HG02642 (cell line): ENCODE data around the gene AP1B1.
"Not testable (repeated sequence)": the region's sequence is repeated elsewhere in the genome, so short reads cannot be mapped to it uniquely, and the experiment has no call there.

Source experiments
- ATAC-seq: cut with Tn5 transposase; IDR thresholded peaks from one replicate; pipeline ENCODE4 v1.9.1; 2021; ENCODE audit warnings: mild to moderate bottlenecking; ENCODE audit not compliant: unreplicated experiment, poor library complexity

AP1B1 gene

DNA sequence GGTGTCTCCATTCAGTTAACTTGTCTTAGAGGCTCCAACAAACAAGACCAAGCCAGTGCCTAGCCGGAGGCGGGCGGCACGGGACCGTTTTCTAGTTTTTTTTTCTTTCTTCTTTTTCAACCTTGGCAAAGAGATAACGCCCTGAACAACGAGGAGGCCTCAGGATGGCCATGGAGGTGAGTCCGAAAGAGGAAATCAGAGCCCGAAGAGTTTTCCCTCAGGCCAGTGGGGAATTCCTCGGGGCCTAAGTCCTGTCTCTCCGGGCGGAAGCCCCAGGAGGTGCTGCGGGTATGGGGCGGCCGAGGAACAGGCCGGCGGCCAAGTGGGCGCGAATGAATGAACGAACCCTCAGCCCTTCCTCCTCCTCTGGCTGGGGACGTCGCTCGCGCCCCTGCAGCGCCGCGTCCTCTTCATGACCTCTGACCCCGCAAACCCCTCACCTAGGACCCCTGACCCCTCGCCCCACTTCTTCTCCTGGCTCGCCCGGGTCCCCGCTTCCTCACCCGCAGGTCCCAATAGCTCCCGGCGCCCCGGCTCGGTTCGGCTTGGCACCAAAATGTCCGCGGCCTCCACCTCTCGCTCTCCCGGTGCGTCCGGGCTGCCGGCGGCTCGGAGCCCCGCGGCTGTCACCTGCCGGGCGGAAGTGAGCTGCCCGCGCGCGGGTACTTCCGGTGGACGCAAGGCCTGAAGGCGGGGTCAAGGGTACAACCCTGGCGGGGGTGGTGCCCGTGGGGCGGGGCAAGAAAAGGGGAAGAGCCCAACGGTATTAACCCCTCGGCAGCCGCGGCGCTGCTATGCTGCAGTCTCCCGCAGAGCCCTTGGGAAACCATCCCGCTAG lies at the start of gene AP1B1:
Gene AP1B1, minus strand, starts transcription at position 650 of the 838 bp plus-strand sequence. CDS start 21,327 bp downstream, outside the sequence.
- ATAC-seq, result peak; percentile 93

DNA sequence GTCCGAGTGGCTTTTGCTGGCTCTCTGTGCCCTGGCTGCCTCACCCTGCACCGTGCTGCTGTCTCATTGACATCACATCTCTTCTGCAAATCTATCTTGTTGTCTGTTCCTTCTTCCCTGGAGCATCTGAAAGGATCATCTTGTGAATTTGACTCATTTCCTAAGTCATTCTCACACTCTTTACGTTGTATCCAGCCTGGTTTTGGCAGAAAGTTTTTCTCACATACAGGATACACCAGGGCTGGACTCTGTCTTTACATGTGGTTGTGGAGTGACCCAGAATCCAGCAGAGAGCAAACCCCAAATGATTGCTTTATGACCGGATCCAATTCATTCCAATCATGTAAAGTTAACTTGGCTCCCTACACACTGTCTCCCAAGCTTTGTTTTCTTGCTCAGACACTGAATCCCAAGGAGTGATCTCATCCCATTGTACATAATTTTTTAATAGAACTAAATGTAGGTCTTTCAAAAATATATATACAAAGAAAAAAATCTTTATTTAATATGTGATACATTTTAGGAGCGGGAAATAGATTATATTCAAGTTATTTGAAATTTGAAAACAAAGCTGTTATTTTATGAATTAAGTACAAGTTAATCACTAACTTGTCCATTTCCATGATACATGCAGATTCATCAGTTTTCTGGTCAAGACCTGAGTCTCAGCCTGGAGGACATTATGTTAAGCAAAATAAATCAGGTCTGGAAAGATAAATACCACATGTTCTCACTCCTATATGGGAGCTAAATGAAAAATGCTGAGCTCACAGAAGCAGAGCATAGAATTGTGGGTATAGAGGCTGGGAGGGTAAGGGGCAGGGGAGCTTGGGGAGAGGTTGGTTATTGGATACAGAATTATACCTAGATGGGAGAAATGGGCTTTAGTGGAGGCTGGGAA lies 47.1 kb upstream of the AP1B1 start:
- ATAC-seq, result no peak

DNA sequence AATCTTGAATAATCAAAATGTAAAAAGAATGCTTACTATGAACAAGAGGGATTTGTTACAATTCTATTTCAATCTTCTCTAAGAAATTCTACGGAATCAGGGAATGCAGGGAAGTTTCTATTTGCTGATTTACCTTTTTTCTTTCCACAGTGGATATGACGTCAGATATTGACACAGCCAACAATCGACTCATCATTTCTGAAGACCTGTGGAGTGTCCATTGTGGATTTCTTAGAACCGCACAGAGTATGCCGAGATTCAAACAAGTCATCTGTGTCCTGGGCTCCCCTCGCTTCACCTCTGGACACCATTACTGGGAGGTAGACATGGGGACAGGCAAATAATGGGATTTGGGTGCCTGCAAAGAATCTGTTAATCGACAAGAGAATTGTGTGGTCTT lies 45.9 kb upstream of the AP1B1 start:
- ATAC-seq, result no peak

DNA sequence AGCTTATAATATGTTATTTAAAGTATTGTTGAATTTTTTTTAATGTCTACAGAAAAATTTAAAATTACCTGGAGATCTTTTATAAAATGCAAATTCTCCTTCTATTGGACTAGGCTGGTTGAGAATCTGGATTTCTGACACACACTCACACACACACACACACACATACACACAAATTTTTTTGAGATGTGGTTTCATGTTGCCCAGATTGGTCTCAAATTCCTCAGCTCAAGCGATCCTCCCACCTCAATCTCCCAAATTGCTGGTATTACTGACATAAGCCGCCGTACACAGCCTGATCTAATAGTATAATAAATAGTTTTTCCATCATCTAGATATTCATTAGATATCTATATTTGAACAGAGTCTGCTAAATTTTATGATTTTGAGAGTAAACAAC lies 45.5 kb upstream of the AP1B1 start:
- no peak for ATAC-seq

DNA sequence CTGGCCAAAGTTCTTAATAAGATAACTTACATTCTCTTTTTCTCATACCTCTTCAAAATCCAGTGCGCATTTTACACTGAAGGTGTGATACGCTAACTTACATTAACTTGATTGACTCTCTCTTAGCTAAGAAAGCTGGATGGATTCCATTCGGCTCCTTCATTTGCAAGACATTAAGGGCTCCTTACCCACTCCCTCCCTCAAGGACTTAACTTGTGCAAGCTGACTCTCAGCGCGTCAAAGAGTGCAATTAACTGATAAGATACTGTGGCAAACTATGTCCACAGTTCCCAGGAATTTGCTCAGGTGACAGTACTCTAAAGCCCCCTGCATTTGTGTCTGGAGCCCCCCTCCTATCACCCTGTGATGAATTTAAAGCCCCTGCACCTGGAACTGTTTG lies 43.6 kb upstream of the AP1B1 start:
- ATAC-seq, result no peak

DNA sequence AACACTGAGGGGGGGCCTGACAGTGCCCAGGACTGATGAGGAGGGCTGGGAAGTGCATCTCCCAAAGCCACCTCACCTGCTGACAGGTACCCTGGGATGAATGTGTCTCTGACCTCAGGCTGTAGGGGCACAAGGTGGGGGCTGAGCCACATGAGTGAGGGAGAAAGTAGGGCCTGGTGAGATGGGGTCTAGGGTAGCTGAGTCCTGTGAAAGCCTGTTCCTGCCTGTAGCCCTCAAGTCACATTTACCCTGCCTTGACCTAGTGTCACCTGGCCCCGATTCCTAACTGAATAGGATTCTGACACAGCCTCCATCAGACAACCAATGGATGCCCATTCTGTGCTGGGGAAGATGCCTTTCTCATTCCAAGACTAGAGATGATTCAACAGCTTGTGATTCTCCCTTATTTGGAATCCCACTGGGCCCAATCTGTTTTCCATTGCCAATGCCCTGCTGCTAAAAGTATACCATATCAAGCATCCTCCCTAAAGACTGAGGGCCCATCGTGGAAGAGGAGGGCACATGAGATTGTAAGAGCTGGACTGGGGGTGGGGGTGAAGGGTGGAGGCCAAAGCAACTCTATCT lies 38.9 kb upstream of the AP1B1 start:
- no peak for ATAC-seq

DNA sequence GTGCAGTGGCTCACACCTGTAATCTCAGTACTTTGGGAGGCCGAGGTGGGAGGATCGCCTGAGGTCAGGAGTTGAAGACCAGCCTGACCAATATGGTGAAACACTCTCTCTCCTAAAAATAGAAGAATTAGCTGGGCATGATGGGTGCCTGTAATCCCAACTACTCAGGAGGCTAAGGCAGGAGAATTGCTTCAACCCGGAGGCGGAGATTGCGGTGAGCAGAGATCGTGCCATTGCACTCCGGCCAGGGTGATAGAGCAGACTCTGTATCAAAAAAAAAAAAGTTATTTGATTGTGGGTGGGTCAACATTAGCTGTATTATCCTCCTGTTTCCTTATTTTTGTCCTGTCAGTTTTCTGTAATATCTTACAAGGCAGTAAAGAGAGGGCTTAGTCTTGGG lies 38.1 kb upstream of the AP1B1 start:
- no peak for ATAC-seq

DNA sequence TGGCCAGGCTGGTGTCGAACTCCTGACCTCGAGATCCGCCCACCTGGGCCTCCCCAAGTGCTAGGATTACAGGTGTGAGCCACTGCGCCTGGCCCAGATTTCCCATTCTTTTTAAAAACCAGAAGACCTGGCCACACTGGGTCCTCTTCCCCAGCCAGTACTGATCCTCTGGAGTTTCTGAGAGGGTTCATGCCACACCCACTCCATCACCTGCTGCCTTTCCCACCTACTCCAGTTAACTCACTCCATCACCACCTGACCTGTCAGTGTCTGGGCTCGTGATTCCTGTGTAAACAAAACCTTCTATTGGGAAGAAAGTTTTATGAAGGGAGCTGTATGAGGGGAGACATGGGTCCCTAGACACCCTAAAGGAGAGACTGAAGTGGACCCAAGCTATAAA lies 30.3 kb upstream of the AP1B1 start:
- not testable (repeated sequence) for ATAC-seq

DNA sequence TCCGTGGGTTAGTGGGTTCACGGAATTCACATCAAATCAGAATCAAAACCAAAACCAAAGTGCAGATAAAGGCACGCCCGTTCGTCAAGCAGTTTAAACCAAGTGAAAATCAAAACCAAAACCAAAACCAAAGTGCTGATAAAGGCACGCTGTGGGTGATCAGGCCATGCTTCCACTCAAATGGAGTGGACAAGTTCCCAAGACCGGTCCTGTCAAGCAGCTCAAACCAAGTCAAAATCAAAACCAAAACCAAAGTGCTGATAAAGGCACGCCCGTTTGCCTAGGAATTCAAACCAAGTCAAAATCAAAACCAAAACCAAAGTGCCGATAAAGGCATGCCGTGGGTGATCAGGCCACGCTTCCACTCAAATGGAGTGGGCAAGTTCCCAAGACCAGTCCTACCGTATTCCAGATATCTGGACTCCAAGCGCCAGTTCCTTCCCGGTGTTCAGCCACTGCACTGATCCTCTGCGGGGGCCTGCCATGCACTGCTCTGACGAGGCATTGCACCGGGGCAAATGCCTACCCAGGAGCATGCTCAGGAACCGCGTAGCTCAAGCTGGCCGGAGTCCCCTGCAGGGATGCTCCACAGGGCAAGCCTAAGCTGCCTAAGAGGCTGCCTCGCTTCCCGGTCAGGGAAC lies 26.7 kb upstream of the AP1B1 start:
- ATAC-seq, result not testable (repeated sequence)

DNA sequence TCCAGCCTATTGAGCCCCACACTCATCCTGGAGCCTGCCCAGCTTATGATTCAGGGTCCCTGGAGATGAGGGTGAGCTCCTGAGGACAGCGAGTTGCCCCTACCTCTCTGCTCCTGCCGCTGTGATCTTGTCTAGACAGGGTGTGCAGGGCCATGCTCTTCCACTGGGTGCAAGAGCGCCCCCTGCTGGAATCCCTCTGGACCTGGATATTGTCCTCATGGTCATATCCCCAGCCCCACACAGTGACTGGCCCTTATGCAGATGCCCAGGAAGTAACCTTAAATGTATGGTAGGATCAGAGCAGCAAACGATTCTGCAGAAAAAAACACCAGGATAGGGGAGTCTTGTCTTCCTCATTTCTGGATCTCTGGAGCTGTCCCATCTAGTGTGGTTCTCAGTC lies 24.4 kb upstream of the AP1B1 start:
- ATAC-seq, result not testable (repeated sequence)

DNA sequence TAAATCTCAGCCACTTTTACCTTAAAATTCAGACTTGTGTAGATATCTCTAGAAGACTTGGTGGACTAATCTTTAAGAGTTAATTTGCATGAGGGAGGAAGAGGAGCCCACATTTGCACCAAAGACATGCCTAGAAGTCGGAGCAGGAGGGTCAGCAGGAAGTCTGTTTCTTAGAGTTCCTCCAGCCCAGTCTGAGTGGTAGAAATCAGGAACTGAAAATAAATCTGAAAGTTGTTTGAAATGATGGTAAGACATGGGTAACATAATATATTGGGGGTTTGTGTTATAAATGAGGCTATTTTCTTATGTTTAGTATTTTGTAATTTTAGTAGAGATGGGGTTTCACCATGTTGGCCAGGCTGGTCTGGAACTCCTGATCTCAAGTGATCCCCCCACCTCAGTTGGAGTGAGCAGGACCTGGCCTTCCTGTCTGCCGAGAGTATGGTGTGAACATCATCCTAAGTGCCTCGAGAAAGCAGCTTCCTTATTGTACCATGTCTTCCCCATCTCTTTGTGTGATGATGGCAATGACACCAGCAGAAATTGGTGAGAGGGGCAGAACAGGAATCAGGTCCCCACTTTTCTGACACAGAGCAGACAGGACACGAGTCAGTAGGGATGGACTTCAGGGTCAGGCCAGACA lies 23.3 kb upstream of the AP1B1 start:
- peak; percentile 59 for ATAC-seq

DNA sequence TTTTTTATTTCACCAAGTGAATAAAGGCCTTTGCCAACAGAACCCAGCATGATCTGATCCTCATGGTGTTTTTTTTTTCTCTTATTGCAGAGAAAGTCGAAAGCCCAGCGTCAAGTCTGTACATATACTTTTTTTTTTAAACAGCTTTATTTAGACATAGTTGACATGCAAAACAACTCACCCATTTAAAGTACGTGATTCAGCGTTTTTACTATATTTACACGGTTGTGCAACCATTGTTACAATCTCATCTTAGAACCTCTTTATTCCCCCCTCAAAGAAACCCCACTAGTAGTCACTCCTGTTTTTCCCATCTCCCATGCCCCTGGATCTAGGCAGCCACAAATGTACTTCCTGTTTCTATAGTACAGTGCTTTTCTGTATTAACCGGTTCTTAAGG lies 20.6 kb upstream of the AP1B1 start:
- ATAC-seq, result no peak

DNA sequence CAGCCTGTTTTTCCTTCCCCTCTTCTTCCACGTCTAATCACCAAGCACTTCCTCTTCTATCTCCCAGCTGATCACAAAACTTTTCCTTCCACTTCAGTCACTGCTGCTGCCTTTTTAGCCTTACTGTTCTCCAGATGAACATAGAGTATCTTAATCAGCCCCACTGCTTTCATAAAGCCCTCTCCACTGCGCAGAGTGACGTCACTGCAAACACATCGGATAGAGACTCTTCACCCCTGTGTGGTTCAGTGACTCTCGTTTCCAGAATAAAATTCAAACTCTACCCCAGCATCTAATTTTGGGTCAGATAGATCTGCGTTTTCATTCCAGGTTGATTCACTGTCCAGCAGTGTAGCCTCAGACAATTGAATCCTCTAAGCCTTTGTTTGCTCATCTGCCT lies 13.2 kb upstream of the AP1B1 start:
- ATAC-seq, result not testable (repeated sequence)

DNA sequence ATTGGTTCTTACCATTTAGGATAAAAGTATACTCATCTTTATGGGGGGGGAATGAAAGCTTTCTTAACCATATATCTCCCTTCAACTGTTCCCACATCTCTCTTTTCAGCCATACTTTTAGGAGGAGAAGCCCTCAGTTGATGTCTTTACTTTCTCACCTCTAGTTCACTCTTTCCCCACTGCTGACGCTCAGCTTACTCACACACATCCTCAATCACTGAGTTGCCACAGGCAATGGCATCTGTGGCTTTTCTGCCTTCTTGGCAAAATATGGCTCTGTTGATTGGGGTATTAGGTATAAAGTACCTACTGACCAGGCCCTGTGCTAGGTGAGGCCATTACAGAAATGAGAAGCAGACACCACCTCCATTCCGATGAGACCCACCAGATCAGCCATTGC lies 12.2 kb upstream of the AP1B1 start:
- ATAC-seq, result no peak

DNA sequence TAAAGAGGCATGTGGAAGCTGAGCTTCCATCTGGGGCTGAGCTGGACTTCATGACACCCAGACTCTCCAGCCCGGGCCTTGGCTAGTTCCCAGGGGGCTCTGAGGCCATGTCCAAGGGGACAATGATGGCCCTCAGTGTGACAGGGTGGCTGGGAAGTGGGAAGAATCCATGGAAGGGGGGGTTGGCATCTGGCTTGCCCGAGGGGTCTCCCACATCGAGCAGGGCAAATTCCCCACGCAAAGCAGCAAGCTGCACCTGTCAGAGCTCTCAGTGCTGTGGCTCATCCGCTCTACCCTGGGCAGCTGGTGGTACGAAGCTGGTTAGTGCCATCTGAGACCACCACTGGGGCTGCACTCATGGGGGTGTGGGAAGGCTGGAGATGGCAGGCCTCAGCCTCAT lies 9.4 kb upstream of the AP1B1 start:
- no peak for ATAC-seq

DNA sequence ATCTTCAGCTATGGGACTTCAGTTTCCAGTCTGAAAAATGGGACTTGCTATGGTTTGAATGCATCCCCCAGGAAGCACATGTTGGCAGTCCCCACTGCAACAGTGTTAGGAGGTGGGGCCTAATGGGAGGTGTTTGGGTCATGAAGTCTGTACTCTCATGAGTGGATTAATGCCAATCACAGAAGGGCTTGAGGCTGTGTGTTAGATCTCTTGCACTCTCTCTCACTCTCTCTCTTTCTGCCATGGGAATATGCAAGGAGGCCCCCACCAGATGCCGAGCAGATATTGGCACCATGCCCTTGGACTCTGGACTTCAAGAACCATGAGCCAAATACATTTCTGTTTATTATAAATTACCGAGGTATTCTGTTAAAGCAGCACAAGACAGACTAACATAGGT lies 7.8 kb upstream of the AP1B1 start:
- ATAC-seq, result no peak

DNA sequence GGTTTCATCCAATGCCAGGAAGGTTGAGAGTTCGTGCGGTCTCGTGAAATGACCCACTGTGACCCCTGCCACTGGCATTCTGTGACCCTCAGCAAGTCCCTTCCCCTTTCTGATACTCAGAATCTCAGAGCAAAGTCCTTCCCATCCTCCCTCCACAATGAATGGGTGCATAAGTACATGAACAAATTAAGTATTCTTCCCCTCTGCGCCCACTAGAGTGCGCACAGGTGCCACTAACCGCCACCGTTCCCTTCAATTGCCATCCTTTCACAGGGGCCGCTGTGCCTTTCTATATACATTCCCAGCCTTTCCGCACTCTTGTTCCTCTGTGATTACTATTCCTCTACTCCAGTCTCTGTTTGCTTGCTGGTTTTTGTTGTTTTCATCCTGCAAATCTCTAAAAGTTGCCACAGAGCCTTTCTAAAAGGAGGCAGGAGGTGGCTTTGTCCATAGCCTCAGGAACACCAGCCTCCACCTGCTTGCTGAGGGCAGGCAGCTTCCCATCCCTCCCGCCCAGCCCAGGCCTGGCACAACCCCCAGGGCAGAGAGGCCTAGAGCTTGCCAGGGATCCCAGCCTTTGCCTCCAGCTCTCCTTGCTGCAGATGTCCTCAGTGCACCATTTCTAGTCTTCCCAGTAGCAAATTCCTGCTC lies 6.7 kb upstream of the AP1B1 start:
- peak; percentile 63 for ATAC-seq

DNA sequence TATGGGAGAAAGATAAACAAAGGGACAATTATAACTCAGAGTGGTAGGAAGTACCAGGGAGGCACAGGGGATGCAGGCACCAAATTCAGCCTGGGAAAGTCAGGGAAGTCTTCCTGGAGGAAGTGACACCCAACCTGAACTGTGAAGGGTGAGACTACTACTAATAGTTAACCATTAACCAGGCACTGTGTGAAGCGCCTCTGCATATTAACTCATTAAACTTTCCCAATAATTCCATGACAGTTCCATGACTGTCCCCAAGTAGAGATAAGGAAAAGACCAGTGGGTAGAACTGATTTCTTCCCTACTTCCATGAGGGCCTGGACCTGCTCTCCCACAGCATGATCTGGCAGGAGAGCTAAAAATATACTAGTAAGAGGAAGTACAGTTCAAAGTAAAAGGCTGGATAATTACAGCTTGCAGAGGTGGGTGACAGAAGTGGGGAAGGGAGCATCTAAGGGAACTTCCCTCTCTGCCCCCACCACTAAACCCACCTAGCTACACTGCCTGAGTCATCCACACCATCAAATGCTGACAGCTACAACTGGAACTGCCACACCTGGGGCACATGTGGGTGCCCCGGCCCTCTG lies 4.7 kb upstream of the AP1B1 start:
- no peak for ATAC-seq

DNA sequence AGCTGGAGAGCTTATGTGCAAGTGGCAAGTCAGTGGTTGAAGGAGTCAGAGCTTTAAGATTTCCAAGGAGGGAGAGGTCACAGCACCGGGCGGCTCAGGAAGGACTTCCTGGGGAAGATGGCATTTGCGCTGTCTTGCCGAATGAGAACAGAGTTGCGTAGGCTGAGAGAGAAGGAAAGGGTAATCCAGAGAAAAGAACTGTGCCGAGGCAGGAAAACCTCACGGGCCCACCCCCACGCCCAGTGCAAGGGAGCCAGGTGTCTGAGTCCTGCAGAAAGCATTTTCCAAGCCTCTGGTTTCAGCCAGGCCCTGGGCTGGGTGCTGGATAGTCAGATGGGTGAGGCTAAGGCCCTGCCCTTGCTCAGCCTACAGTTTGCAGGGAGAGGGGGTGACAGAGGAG lies 3.2 kb upstream of the AP1B1 start:
- ATAC-seq, result no peak
